Activated naive CD8-positive, alpha-beta T cell treated with anti-CD3 and anti-CD28 coated beads for 36 hours (primary cell): ENCODE data around the gene RGS3. TPM values are rescaled to one million over a fixed set of nuclear protein-coding genes. Genes with fewer than 3 reads are reported as not detected.
A peak's percentile ranks its signal among the peaks of the same experiment; 100 is the strongest.

ENCODE experiments used
- DNase-seq: peaks from one replicate; pipeline ENCODE4 v3.0.0; 2021
- H3K27ac Mint-ChIP-seq: one replicate; pipeline ENCODE4 v1.8.0; 2022; ENCODE audit warnings: mild to moderate bottlenecking, moderate library complexity, mixed read lengths
- H3K27me3 Mint-ChIP-seq: one replicate; pipeline ENCODE4 v1.8.0; 2022; ENCODE audit warnings: mild to moderate bottlenecking, mixed read lengths
- H3K36me3 Mint-ChIP-seq: one replicate; pipeline ENCODE4 v1.8.0; 2021; ENCODE audit warnings: mild to moderate bottlenecking, mixed read lengths
- H3K4me1 Mint-ChIP-seq: one replicate; pipeline ENCODE4 v1.8.0; 2021; ENCODE audit warnings: mixed read lengths
- H3K4me3 Mint-ChIP-seq: one replicate; pipeline ENCODE4 v1.8.0; 2022; ENCODE audit warnings: mild to moderate bottlenecking, moderate library complexity, mixed read lengths
- H3K9me3 Mint-ChIP-seq: one replicate; pipeline ENCODE4 v1.8.0; 2022; ENCODE audit warnings: mixed read lengths
- total RNA-seq, 2 experiments: library from RNA; stranded (reverse); gene quantifications; one replicate each; pipeline ENCODE4 v1.2.3, GENCODE V29; 2021

The RGS3 gene
- total RNA-seq, 2 experiments from 2014 or later = 61.7 to 65.0 TPM

GRCh38 chr9:113533335-113534225 is 70.1 kb downstream of the RGS3 start:
- no peak for DNase-seq
- no peaks in the 10 kb centered on the region for H3K9me3 Mint-ChIP-seq
- H3K27me3 Mint-ChIP-seq = no peaks in the 10 kb centered on the region
- no peak overlapping the region for H3K27ac Mint-ChIP-seq
- no peak overlapping the region for H3K4me3 Mint-ChIP-seq
- peaks cover 36% of the 10 kb centered on the region for H3K36me3 Mint-ChIP-seq
- H3K4me1 Mint-ChIP-seq = peaks cover 19% of the 10 kb centered on the region

- Mint-ChIP-seq H3K4me1 (peaks cover 20% of the 10 kb centered on the region), H3K9me3 (no peaks in the 10 kb centered on the region), H3K36me3 (peaks cover 27% of the 10 kb centered on the region)
Observed at GRCh38 chr9:113535756-113536155, 72.2 kb downstream of the RGS3 start.

GRCh38 chr9:113536166-113536482 is 72.6 kb downstream of the RGS3 start:
- Mint-ChIP-seq H3K4me1 (peaks cover 19% of the 10 kb centered on the region), H3K27ac (peak overlapping the region; percentile 19), H3K27me3 (no peaks in the 10 kb centered on the region), H3K36me3 (peaks cover 28% of the 10 kb centered on the region), H3K4me3 (no peak overlapping the region), H3K9me3 (no peaks in the 10 kb centered on the region)
- DNase-seq = no peak

More at GRCh38 chr9:113535756-113536155, 72.2 kb downstream of the RGS3 start:
- no peak overlapping the region for H3K4me3 Mint-ChIP-seq
- no peak for DNase-seq
- H3K27ac Mint-ChIP-seq = peak overlapping the region; percentile 19
- H3K27me3 Mint-ChIP-seq = no peaks in the 10 kb centered on the region

GRCh38 chr9:113536483-113537228 is 73.1 kb downstream of the RGS3 start:
- H3K27me3 Mint-ChIP-seq = no peaks in the 10 kb centered on the region
- peaks cover 17% of the 10 kb centered on the region for H3K4me1 Mint-ChIP-seq
- H3K27ac Mint-ChIP-seq = peak overlapping the region; percentile 51
- no peak overlapping the region for H3K4me3 Mint-ChIP-seq
- peaks cover 27% of the 10 kb centered on the region for H3K36me3 Mint-ChIP-seq
- no peak for DNase-seq
- no peaks in the 10 kb centered on the region for H3K9me3 Mint-ChIP-seq

- no peak overlapping the region for H3K27ac Mint-ChIP-seq
- H3K27me3 Mint-ChIP-seq = no peaks in the 10 kb centered on the region
- H3K36me3 Mint-ChIP-seq = peaks cover 33% of the 10 kb centered on the region
- H3K4me3 Mint-ChIP-seq = no peak overlapping the region
- no peaks in the 10 kb centered on the region for H3K9me3 Mint-ChIP-seq
- DNase-seq = no peak
- H3K4me1 Mint-ChIP-seq = peaks cover 18% of the 10 kb centered on the region
Observed at GRCh38 chr9:113537229-113537810, 73.8 kb downstream of the RGS3 start.

GRCh38 chr9:113538131-113538530 is 74.6 kb downstream of the RGS3 start:
- no peaks in the 10 kb centered on the region for H3K9me3 Mint-ChIP-seq
- peaks cover 34% of the 10 kb centered on the region for H3K36me3 Mint-ChIP-seq
- no peak for DNase-seq
- H3K27me3 Mint-ChIP-seq = no peaks in the 10 kb centered on the region
- no peak overlapping the region for H3K4me3 Mint-ChIP-seq
- no peak overlapping the region for H3K27ac Mint-ChIP-seq
- H3K4me1 Mint-ChIP-seq = peaks cover 22% of the 10 kb centered on the region

GRCh38 chr9:113538701-113539430 is 75.3 kb downstream of the RGS3 start:
- H3K27ac Mint-ChIP-seq = no peak overlapping the region
- H3K9me3 Mint-ChIP-seq = no peaks in the 10 kb centered on the region
- H3K27me3 Mint-ChIP-seq = no peaks in the 10 kb centered on the region
- peaks cover 33% of the 10 kb centered on the region for H3K36me3 Mint-ChIP-seq
- H3K4me3 Mint-ChIP-seq = no peak overlapping the region
- H3K4me1 Mint-ChIP-seq = peaks cover 23% of the 10 kb centered on the region
- DNase-seq = no peak

- Mint-ChIP-seq H3K4me1 (peaks cover 24% of the 10 kb centered on the region), H3K36me3 (peaks cover 35% of the 10 kb centered on the region), H3K27me3 (no peaks in the 10 kb centered on the region), H3K9me3 (no peaks in the 10 kb centered on the region), H3K27ac (no peak overlapping the region), H3K4me3 (no peak overlapping the region)
- no peak for DNase-seq
Observed at GRCh38 chr9:113540466-113540865, 76.9 kb downstream of the RGS3 start.

- peaks cover 41% of the 10 kb centered on the region for H3K36me3 Mint-ChIP-seq
- peaks cover 23% of the 10 kb centered on the region for H3K4me1 Mint-ChIP-seq
- H3K27ac Mint-ChIP-seq = peak overlapping the region; percentile 75
- no peaks in the 10 kb centered on the region for H3K9me3 Mint-ChIP-seq
- no peaks in the 10 kb centered on the region for H3K27me3 Mint-ChIP-seq
- no peak for DNase-seq
- no peak overlapping the region for H3K4me3 Mint-ChIP-seq
Observed at GRCh38 chr9:113541019-113541900, 77.7 kb downstream of the RGS3 start.

GRCh38 chr9:113542006-113542405 is 78.5 kb downstream of the RGS3 start:
- H3K27me3 Mint-ChIP-seq = no peaks in the 10 kb centered on the region
- DNase-seq = no peak
- no peak overlapping the region for H3K27ac Mint-ChIP-seq
- no peaks in the 10 kb centered on the region for H3K9me3 Mint-ChIP-seq
- peaks cover 27% of the 10 kb centered on the region for H3K4me1 Mint-ChIP-seq
- H3K4me3 Mint-ChIP-seq = no peak overlapping the region
- peaks cover 40% of the 10 kb centered on the region for H3K36me3 Mint-ChIP-seq

- no peaks in the 10 kb centered on the region for H3K9me3 Mint-ChIP-seq
- H3K4me1 Mint-ChIP-seq = peaks cover 35% of the 10 kb centered on the region
- DNase-seq = no peak
- no peak overlapping the region for H3K27ac Mint-ChIP-seq
- no peak overlapping the region for H3K4me3 Mint-ChIP-seq
- no peaks in the 10 kb centered on the region for H3K27me3 Mint-ChIP-seq
- peaks cover 42% of the 10 kb centered on the region for H3K36me3 Mint-ChIP-seq
Observed at GRCh38 chr9:113542741-113543140, 79.2 kb downstream of the RGS3 start.

GRCh38 chr9:113543296-113543981 is 79.9 kb downstream of the RGS3 start:
- peaks cover 49% of the 10 kb centered on the region for H3K36me3 Mint-ChIP-seq
- no peak overlapping the region for H3K27ac Mint-ChIP-seq

GRCh38 chr9:113543982-113544303 is 80.4 kb downstream of the RGS3 start:
- no peak for DNase-seq
- Mint-ChIP-seq H3K4me1 (peaks cover 43% of the 10 kb centered on the region), H3K27me3 (no peaks in the 10 kb centered on the region), H3K9me3 (no peaks in the 10 kb centered on the region), H3K36me3 (peaks cover 49% of the 10 kb centered on the region), H3K4me3 (no peak overlapping the region), H3K27ac (no peak overlapping the region)

More at GRCh38 chr9:113543296-113543981, 79.9 kb downstream of the RGS3 start:
- Mint-ChIP-seq H3K9me3 (no peaks in the 10 kb centered on the region), H3K27me3 (no peaks in the 10 kb centered on the region), H3K4me1 (peaks cover 42% of the 10 kb centered on the region), H3K4me3 (no peak overlapping the region)
- DNase-seq = no peak

- peaks cover 48% of the 10 kb centered on the region for H3K4me1 Mint-ChIP-seq
- H3K27ac Mint-ChIP-seq = no peak overlapping the region
- H3K4me3 Mint-ChIP-seq = no peak overlapping the region
- H3K27me3 Mint-ChIP-seq = no peaks in the 10 kb centered on the region
- no peaks in the 10 kb centered on the region for H3K9me3 Mint-ChIP-seq
- no peak for DNase-seq
- peaks cover 58% of the 10 kb centered on the region for H3K36me3 Mint-ChIP-seq
Observed at GRCh38 chr9:113545068-113545467, 81.5 kb downstream of the RGS3 start.
